HEK293 (cell line): ENCODE measurements around the gene CNN2.

ENCODE experiments used
- FEZF1 ChIP-seq: fragments of 450-650 bp; formaldehyde crosslinking; IDR thresholded peaks from 2 replicates; pipeline ENCODE4 v1.5.1; 2016; ENCODE audit warnings: missing biosample characterization, missing genetic modification characterization
- GLIS1 ChIP-seq: fragments of 450-650 bp; formaldehyde crosslinking; IDR thresholded peaks from 2 replicates; pipeline ENCODE4 v1.5.1; 2016; ENCODE audit warnings: missing biosample characterization, missing genetic modification characterization
- GLIS2 ChIP-seq: fragments of 450-650 bp; formaldehyde crosslinking; IDR thresholded peaks from 2 replicates; pipeline ENCODE4 v1.5.1; 2016; ENCODE audit warnings: missing biosample characterization, missing genetic modification characterization
- IKZF3 ChIP-seq: fragments of 450-650 bp; IDR thresholded peaks from 2 replicates; pipeline ENCODE4 v1.5.0; 2018; ENCODE audit warnings: missing biosample characterization, mild to moderate bottlenecking, missing genetic modification characterization, moderate library complexity
- KLF7 ChIP-seq: fragments of 450-650 bp; formaldehyde crosslinking; IDR thresholded peaks from 2 replicates; pipeline ENCODE4 v1.5.1; 2016; ENCODE audit warnings: missing biosample characterization, missing genetic modification characterization, borderline replicate concordance
- KLF9 ChIP-seq: fragments of 450-650 bp; formaldehyde crosslinking; IDR thresholded peaks from 2 replicates; pipeline ENCODE4 v1.5.1; 2016; ENCODE audit warnings: missing biosample characterization, missing genetic modification characterization, low read depth
- REPIN1 ChIP-seq: fragments of 450-650 bp; formaldehyde crosslinking; IDR thresholded peaks from 2 replicates; pipeline ENCODE4 v1.5.1; 2017; ENCODE audit warnings: missing biosample characterization, missing genetic modification characterization, low read depth
- SP2 ChIP-seq: fragments of 450-650 bp; formaldehyde crosslinking; IDR thresholded peaks from 2 replicates; pipeline ENCODE4 v1.5.1; 2016; ENCODE audit warnings: missing biosample characterization, missing genetic modification characterization
- SP3 ChIP-seq: fragments of 450-650 bp; formaldehyde crosslinking; IDR thresholded peaks from 2 replicates; pipeline ENCODE4 v1.5.1; 2016; ENCODE audit warnings: missing biosample characterization, missing genetic modification characterization
- SP7 ChIP-seq: fragments of 450-650 bp; formaldehyde crosslinking; IDR thresholded peaks from 2 replicates; pipeline ENCODE4 v1.5.1; 2016; ENCODE audit warnings: missing biosample characterization, missing genetic modification characterization
- ZBTB7A ChIP-seq: fragments of 450-650 bp; formaldehyde crosslinking; IDR thresholded peaks from 2 replicates; pipeline ENCODE4 v1.5.1; 2016; ENCODE audit warnings: low read depth, missing biosample characterization, missing genetic modification characterization
- ZEB2 ChIP-seq: fragments of 450-650 bp; formaldehyde crosslinking; IDR thresholded peaks from 2 replicates; pipeline ENCODE4 v1.5.1; 2016; ENCODE audit warnings: missing biosample characterization, missing genetic modification characterization
- ZFP69B ChIP-seq: fragments of 450-650 bp; formaldehyde crosslinking; IDR thresholded peaks from 2 replicates; pipeline ENCODE4 v1.5.1; 2016; ENCODE audit warnings: missing biosample characterization, missing genetic modification characterization
- ZIC2 ChIP-seq: fragments of 450-650 bp; formaldehyde crosslinking; IDR thresholded peaks from 2 replicates; pipeline ENCODE4 v1.5.1; 2016; ENCODE audit warnings: missing biosample characterization, missing genetic modification characterization
- ZNF214 ChIP-seq: fragments of 450-650 bp; formaldehyde crosslinking; IDR thresholded peaks from 2 replicates; pipeline ENCODE4 v1.5.1; 2017; ENCODE audit warnings: missing biosample characterization, mild to moderate bottlenecking, missing genetic modification characterization, borderline replicate concordance
- ZNF600 ChIP-seq: fragments of 450-650 bp; formaldehyde crosslinking; IDR thresholded peaks from 2 replicates; pipeline ENCODE4 v1.5.1; 2016; ENCODE audit warnings: missing biosample characterization, missing genetic modification characterization
- ZNF624 ChIP-seq: fragments of 450-650 bp; formaldehyde crosslinking; IDR thresholded peaks from 2 replicates; pipeline ENCODE4 v1.5.1; 2017; ENCODE audit warnings: missing biosample characterization, missing genetic modification characterization
- TF ChIP-seq, protein P1 (sequence below): fragments of 450-650 bp; IDR thresholded peaks from 2 replicates; pipeline ENCODE4 v1.5.1; 2018; ENCODE audit warnings: missing biosample characterization, mild to moderate bottlenecking, missing genetic modification characterization
- TF ChIP-seq, protein P2 (sequence below): fragments of 450-650 bp; formaldehyde crosslinking; IDR thresholded peaks from 2 replicates; pipeline ENCODE4 v1.5.1; 2016; ENCODE audit warnings: missing biosample characterization, missing genetic modification characterization
- TF ChIP-seq, protein P3 (sequence below): fragments of 450-650 bp; formaldehyde crosslinking; IDR thresholded peaks from 2 replicates; pipeline ENCODE4 v1.5.1; 2016; ENCODE audit warnings: missing biosample characterization, missing genetic modification characterization
- TF ChIP-seq, protein P4 (sequence below): fragments of 450-650 bp; formaldehyde crosslinking; IDR thresholded peaks from 2 replicates; pipeline ENCODE4 v1.5.1; 2016; ENCODE audit warnings: missing biosample characterization, missing genetic modification characterization
- TF ChIP-seq, protein P5 (sequence below): fragments of 450-650 bp; formaldehyde crosslinking; IDR thresholded peaks from 2 replicates; pipeline ENCODE4 v1.5.1; 2017; ENCODE audit warnings: missing biosample characterization, missing genetic modification characterization
- TF ChIP-seq, protein P6 (sequence below): fragments of 450-650 bp; formaldehyde crosslinking; IDR thresholded peaks from 2 replicates; pipeline ENCODE4 v1.5.1; 2016; ENCODE audit warnings: missing biosample characterization, missing genetic modification characterization, borderline replicate concordance
- TF ChIP-seq, protein P7 (sequence below): fragments of 450-650 bp; formaldehyde crosslinking; IDR thresholded peaks from 2 replicates; pipeline ENCODE4 v1.5.1; 2016; ENCODE audit warnings: missing biosample characterization, missing genetic modification characterization

The CNN2 gene

DNA sequence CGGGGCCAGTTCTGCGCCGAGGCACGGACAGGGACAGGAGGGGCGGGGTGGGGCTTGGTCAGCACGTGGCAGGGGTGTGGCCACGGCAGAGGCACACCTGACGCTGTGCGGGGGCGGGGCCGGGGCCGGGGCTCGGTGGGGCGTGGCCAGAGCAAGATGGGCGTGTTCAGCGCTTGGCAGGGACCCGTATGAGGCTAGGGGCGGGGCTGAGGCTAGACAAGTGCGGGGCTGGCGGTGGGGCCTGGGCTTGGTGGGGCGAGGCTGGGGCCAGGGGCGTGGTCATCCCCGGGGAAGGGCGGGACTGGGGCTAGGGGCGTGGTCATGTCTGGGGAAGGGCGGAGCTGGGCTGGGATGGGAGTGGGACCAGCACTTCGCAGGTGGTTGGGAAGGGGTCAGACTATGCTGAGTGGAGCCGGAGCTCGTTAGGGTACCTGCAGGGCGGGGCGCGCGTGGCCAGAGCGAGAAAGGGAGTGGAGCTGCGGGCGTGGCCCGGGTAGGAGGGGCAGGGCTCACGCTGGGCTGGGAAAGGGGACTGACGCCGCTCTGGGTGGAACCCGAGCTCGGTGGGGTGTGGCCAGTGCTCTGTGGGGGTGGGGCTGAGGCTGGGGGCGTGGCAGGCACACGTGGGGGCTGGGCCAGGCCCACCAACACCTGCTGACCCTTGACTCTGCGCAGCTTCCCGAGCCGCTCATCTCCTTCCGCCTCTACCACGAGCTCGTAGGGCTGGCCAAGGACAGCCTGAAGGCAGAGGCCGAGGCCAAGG is 55.9 kb downstream of the CNN2 start (continued):
- TF ChIP-seq ZNF600 (tag by site-specific recombination) (0 out of 2 replicates have a peak, but pooled peaks have one; percentile 13), ZFP69B (tag by site-specific recombination) (peak; percentile 80; the same call in 1 of the 2 replicates), GLIS1 (tag by site-specific recombination) (peak; percentile 24; the same call in 1 of the 2 replicates), KLF9 (tag by site-specific recombination) (peak; percentile 99), SP3 (tag by site-specific recombination) (peak; percentile 85), ZBTB7A (tag by site-specific recombination) (peak; percentile 72), ZIC2 (tag by site-specific recombination) (peak; percentile 41), FEZF1 (tag by site-specific recombination) (no peak), SP2 (tag by site-specific recombination) (peak; percentile 69), REPIN1 (tag by site-specific recombination) (no peak), SP7 (peak; percentile 50; the same call in 1 of the 2 replicates), KLF7 (tag by site-specific recombination) (peak; percentile 96), ZNF624 (tag by site-specific recombination) (no peak), IKZF3 (tag by site-specific recombination) (no peak), ZNF214 (tag by site-specific recombination) (no peak), GLIS2 (tag by site-specific recombination) (peak; percentile 46; the same call in 1 of the 2 replicates), ZEB2 (tag by site-specific recombination) (0 out of 2 replicates have a peak, but pooled peaks have one; percentile 35)
- TF ChIP-seq, protein P1, sequence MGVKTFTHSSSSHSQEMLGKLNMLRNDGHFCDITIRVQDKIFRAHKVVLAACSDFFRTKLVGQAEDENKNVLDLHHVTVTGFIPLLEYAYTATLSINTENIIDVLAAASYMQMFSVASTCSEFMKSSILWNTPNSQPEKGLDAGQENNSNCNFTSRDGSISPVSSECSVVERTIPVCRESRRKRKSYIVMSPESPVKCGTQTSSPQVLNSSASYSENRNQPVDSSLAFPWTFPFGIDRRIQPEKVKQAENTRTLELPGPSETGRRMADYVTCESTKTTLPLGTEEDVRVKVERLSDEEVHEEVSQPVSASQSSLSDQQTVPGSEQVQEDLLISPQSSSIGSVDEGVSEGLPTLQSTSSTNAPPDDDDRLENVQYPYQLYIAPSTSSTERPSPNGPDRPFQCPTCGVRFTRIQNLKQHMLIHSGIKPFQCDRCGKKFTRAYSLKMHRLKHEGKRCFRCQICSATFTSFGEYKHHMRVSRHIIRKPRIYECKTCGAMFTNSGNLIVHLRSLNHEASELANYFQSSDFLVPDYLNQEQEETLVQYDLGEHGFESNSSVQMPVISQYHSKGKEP (tag by site-specific recombination), result no peak
- TF ChIP-seq, protein P2, sequence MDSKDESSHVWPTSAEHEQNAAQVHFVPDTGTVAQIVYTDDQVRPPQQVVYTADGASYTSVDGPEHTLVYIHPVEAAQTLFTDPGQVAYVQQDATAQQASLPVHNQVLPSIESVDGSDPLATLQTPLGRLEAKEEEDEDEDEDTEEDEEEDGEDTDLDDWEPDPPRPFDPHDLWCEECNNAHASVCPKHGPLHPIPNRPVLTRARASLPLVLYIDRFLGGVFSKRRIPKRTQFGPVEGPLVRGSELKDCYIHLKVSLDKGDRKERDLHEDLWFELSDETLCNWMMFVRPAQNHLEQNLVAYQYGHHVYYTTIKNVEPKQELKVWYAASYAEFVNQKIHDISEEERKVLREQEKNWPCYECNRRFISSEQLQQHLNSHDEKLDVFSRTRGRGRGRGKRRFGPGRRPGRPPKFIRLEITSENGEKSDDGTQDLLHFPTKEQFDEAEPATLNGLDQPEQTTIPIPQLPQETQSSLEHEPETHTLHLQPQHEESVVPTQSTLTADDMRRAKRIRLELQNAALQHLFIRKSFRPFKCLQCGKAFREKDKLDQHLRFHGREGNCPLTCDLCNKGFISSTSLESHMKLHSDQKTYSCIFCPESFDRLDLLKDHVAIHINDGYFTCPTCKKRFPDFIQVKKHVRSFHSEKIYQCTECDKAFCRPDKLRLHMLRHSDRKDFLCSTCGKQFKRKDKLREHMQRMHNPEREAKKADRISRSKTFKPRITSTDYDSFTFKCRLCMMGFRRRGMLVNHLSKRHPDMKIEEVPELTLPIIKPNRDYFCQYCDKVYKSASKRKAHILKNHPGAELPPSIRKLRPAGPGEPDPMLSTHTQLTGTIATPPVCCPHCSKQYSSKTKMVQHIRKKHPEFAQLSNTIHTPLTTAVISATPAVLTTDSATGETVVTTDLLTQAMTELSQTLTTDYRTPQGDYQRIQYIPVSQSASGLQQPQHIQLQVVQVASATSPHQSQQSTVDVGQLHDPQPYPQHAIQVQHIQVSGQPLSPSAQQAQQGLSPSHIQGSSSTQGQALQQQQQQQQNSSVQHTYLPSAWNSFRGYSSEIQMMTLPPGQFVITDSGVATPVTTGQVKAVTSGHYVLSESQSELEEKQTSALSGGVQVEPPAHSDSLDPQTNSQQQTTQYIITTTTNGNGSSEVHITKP (tag by site-specific recombination), result peak; percentile 38; the same call in 1 of the 2 replicates
- TF ChIP-seq, protein P3, sequence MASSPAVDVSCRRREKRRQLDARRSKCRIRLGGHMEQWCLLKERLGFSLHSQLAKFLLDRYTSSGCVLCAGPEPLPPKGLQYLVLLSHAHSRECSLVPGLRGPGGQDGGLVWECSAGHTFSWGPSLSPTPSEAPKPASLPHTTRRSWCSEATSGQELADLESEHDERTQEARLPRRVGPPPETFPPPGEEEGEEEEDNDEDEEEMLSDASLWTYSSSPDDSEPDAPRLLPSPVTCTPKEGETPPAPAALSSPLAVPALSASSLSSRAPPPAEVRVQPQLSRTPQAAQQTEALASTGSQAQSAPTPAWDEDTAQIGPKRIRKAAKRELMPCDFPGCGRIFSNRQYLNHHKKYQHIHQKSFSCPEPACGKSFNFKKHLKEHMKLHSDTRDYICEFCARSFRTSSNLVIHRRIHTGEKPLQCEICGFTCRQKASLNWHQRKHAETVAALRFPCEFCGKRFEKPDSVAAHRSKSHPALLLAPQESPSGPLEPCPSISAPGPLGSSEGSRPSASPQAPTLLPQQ (tag by site-specific recombination), result peak; percentile 66
- TF ChIP-seq, protein P4, sequence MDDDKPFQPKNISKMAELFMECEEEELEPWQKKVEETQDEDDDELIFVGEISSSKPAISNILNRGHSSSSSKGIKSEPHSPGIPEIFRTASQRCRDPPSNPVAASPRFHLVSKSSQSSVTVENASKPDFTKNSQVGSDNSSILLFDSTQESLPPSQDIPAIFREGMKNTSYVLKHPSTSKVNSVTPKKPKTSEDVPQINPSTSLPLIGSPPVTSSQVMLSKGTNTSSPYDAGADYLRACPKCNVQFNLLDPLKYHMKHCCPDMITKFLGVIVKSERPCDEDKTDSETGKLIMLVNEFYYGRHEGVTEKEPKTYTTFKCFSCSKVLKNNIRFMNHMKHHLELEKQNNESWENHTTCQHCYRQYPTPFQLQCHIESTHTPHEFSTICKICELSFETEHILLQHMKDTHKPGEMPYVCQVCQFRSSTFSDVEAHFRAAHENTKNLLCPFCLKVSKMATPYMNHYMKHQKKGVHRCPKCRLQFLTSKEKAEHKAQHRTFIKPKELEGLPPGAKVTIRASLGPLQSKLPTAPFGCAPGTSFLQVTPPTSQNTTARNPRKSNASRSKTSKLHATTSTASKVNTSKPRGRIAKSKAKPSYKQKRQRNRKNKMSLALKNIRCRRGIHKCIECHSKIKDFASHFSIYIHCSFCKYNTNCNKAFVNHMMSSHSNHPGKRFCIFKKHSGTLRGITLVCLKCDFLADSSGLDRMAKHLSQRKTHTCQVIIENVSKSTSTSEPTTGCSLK, result no peak
- TF ChIP-seq, protein P5, sequence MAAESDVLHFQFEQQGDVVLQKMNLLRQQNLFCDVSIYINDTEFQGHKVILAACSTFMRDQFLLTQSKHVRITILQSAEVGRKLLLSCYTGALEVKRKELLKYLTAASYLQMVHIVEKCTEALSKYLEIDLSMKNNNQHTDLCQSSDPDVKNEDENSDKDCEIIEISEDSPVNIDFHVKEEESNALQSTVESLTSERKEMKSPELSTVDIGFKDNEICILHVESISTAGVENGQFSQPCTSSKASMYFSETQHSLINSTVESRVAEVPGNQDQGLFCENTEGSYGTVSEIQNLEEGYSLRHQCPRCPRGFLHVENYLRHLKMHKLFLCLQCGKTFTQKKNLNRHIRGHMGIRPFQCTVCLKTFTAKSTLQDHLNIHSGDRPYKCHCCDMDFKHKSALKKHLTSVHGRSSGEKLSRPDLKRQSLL (tag by site-specific recombination), result no peak
- TF ChIP-seq, protein P6, sequence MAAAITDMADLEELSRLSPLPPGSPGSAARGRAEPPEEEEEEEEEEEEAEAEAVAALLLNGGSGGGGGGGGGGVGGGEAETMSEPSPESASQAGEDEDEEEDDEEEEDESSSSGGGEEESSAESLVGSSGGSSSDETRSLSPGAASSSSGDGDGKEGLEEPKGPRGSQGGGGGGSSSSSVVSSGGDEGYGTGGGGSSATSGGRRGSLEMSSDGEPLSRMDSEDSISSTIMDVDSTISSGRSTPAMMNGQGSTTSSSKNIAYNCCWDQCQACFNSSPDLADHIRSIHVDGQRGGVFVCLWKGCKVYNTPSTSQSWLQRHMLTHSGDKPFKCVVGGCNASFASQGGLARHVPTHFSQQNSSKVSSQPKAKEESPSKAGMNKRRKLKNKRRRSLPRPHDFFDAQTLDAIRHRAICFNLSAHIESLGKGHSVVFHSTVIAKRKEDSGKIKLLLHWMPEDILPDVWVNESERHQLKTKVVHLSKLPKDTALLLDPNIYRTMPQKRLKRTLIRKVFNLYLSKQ (tag by site-specific recombination), result peak; percentile 7; the same call in 1 of the 2 replicates
- TF ChIP-seq, protein P7, sequence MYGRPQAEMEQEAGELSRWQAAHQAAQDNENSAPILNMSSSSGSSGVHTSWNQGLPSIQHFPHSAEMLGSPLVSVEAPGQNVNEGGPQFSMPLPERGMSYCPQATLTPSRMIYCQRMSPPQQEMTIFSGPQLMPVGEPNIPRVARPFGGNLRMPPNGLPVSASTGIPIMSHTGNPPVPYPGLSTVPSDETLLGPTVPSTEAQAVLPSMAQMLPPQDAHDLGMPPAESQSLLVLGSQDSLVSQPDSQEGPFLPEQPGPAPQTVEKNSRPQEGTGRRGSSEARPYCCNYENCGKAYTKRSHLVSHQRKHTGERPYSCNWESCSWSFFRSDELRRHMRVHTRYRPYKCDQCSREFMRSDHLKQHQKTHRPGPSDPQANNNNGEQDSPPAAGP (tag by site-specific recombination), result peak; percentile 99
